NT2/D1 (cell line): ENCODE results near the gene CDR2.

ENCODE experiments used
- YY1 ChIP-seq: IDR thresholded peaks from 2 replicates; pipeline ENCODE4 v1.6.1; 2011; ENCODE audit not compliant: insufficient read length, insufficient read depth
- ZNF274 ChIP-seq: IDR thresholded peaks from 2 replicates; pipeline ENCODE4 v1.6.1; 2011; ENCODE audit warnings: mild to moderate bottlenecking, low read depth, low read length

DNA sequence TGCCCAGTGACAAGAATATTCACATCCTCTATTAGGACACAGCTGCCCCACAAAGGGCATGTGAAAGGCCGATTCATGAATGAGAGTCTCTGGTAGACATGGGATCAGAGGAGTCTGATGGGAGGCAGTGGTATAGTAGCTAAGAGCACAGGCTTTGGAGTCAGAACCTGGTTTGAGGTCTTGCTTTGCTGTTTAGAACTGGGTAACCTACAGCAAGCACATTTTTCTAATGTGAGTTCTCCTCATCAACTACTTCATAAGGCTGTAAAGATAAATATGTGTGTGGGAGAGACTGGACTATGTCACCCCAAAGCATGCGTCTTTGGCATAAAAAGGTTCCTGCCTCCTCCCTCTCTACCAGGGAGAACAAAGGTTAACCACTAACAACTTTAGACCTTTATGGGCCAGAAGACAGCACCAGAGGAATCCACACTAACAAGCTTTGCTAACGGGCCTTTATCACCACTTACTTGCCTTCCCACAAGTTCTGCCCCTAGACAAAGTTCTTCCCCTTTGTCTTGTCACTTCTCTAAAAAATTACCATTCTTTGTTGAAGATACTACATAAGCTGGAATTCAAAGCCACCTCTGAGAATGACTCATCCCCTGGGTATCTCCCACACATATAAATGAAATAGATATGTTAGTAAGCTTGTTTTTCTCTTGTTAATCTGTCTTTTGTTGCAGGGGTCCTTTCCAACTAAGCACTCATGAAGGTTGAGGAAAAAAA lies 21.1 kb downstream of the CDR2 start:
- no peak for TF ChIP-seq YY1
- no peak for TF ChIP-seq ZNF274
